Lung (tissue), 12 donors: ENCODE results near the gene RPRD1A. TPM values are rescaled to one million over a fixed set of nuclear protein-coding genes. Genes with fewer than 3 reads are reported as not detected.
"Not testable (repeated sequence)": the region's sequence is repeated elsewhere in the genome, so short reads cannot be mapped to it uniquely, and the experiment has no call there.

Experiments
- ATAC-seq: fragments of 200-7000 bp; cut with Tn5 transposase; one replicate; pipeline ENCODE4 v1.9.1; 2020; ENCODE audit warnings: moderate number of reproducible peaks; ENCODE audit not compliant: insufficient read depth, low FRiP score
- DNase-seq, 3 donors: peaks; one replicate each; pipeline ENCODE4 v3.0.0-alpha.2; 2013 to 2017
- H3K27ac ChIP-seq, 2 donors: one replicate each; pipeline ENCODE4 v1.5.1; 2013; ENCODE audit warnings: mild to moderate bottlenecking in 2 of 2, moderate library complexity in 2 of 2, control low read depth in 1 of 2, inconsistent platforms in 1 of 2, low read depth in 1 of 2, low read length in 1 of 2
- H3K27me3 ChIP-seq, 3 donors: one replicate each; pipeline ENCODE4 v1.5.1; 2013; ENCODE audit warnings: low read length in 2 of 3; ENCODE audit not compliant: control insufficient read depth in 3 of 3, insufficient read depth in 3 of 3
- H3K36me3 ChIP-seq, 4 donors: one replicate each; pipeline ENCODE4 v1.5.1; 2013; ENCODE audit warnings: low read length in 4 of 4, mild to moderate bottlenecking in 1 of 4, moderate library complexity in 1 of 4; ENCODE audit not compliant: control insufficient read depth in 4 of 4, insufficient read depth in 4 of 4
- H3K4me1 ChIP-seq, 5 donors: one replicate each; pipeline ENCODE4 v1.5.1; 2013; ENCODE audit warnings: low read length in 5 of 5, mild to moderate bottlenecking in 2 of 5, moderate library complexity in 1 of 5; ENCODE audit not compliant: control insufficient read depth in 5 of 5, insufficient read depth in 5 of 5
- H3K4me3 ChIP-seq: one replicate; pipeline ENCODE4 v1.5.1; 2013; ENCODE audit warnings: mild to moderate bottlenecking, control low read depth, moderate library complexity
- H3K9ac ChIP-seq, 2 donors: one replicate each; pipeline ENCODE4 v1.5.1; 2013; ENCODE audit warnings: low read length in 2 of 2, control low read depth in 1 of 2; ENCODE audit not compliant: insufficient read depth in 1 of 2
- H3K9me3 ChIP-seq, 4 donors: one replicate each; pipeline ENCODE4 v1.5.1; 2013; ENCODE audit warnings: low read length in 3 of 4, mild to moderate bottlenecking in 1 of 4, moderate library complexity in 1 of 4; ENCODE audit not compliant: control insufficient read depth in 4 of 4, insufficient read depth in 3 of 4
- WGBS, 2 donors: extraction: QIAGEN DNeasy Blood & Tissue Kit; methylation state at CpG; one replicate each; pipeline ENCODE4 v1.1.7; 2013; 5-methylcytosine and 5-hydroxymethylcytosine counted together
- polyA plus RNA-seq, 2 donors: library from polyadenylated mRNA; stranded (reverse); fragments of 200-250 nt; gene quantifications; one replicate each; pipeline ENCODE4 v1.2.1, GENCODE V29; 2013
- total RNA-seq, 2 donors: library from RNA; depleted of rRNA in 1 of 2; stranded (reverse); fragments of >200 nt in 1 of 2; gene quantifications; one replicate each; pipeline ENCODE4 v1.2.1, GENCODE V29; 2014 to 2021
- TF ChIP-seq, protein P1 (sequence below): IDR thresholded peaks from 2 replicates; pipeline ENCODE4 v1.5.1; 2012; ENCODE audit warnings: mild to moderate bottlenecking; ENCODE audit errors: control extremely low read depth, extremely low read depth
- donor health status: control.
- donor health status: control.
- donor health status: Bipolar disorder and iron deficiency.
- donor health status: healthy.
- donor health status: DM: yes; HTN: yes; CAD: no.

The RPRD1A gene
- total and polyA plus RNA-seq, 4 donors = 21.3 to 61.3 (median 30.5) TPM

DNA sequence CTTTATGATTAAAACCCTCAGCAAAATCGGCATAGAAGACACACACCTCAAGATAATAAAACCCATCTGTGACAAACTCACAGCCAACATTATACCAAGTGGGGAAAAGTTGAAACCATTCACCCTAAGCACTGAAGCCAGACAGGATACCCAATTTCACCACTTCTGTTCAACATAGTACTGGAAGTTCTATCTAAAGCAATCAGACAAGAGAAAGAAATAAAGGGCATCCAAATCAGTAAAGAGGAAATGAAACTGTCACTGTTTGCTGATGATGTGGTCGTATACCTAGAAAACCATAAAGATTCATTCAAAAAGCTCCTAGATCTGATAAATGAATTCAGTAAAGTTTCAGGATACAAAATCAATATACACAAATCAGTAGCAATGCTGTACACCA is 16.4 kb upstream of the RPRD1A start:
- H3K9me3 ChIP-seq = peaks cover 0 to 5% (median 0%) of the 10 kb centered on the region in 4 donors
- no peaks in the 10 kb centered on the region for H3K27me3 ChIP-seq
- no peaks in the 10 kb centered on the region for H3K36me3 ChIP-seq
- 70 to 77% methylated on average over 2 of the region's 2 CpGs for WGBS, 2 donors
- no peaks in the 10 kb centered on the region for H3K4me1 ChIP-seq
- no peak overlapping the region for H3K27ac ChIP-seq
- TF ChIP-seq, protein P1, sequence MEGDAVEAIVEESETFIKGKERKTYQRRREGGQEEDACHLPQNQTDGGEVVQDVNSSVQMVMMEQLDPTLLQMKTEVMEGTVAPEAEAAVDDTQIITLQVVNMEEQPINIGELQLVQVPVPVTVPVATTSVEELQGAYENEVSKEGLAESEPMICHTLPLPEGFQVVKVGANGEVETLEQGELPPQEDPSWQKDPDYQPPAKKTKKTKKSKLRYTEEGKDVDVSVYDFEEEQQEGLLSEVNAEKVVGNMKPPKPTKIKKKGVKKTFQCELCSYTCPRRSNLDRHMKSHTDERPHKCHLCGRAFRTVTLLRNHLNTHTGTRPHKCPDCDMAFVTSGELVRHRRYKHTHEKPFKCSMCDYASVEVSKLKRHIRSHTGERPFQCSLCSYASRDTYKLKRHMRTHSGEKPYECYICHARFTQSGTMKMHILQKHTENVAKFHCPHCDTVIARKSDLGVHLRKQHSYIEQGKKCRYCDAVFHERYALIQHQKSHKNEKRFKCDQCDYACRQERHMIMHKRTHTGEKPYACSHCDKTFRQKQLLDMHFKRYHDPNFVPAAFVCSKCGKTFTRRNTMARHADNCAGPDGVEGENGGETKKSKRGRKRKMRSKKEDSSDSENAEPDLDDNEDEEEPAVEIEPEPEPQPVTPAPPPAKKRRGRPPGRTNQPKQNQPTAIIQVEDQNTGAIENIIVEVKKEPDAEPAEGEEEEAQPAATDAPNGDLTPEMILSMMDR = no peak
- ATAC-seq = no peak
- no peak for DNase-seq
- no peak overlapping the region for H3K9ac ChIP-seq
- H3K4me3 ChIP-seq = no peak overlapping the region

DNA sequence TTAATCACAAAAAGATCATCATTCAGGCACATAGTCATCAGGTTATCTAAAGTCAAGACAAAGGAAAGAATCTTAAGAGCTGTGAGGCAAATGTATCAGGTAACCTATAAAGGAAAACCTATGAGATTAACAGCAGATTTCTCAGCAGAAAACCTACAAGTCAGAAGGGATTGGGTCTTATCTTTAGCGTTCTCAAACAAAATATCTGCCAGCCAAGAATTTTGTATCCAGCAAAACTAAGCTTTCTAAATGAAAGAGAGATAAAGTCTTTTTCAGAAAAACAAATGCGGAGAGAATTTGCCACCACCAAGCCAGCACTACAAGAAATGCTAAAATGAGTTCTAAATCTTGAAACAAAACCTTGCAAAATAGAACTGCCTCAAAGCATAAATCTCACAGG is 13.8 kb upstream of the RPRD1A start:
- not testable (repeated sequence) for H3K36me3 ChIP-seq, H3K27me3 ChIP-seq, H3K4me3 ChIP-seq, H3K4me1 ChIP-seq, ATAC-seq, DNase-seq, H3K9me3 ChIP-seq, H3K9ac ChIP-seq, H3K27ac ChIP-seq
- 91 to 96% methylated on average over 2 of the region's 2 CpGs for WGBS, 2 donors

DNA sequence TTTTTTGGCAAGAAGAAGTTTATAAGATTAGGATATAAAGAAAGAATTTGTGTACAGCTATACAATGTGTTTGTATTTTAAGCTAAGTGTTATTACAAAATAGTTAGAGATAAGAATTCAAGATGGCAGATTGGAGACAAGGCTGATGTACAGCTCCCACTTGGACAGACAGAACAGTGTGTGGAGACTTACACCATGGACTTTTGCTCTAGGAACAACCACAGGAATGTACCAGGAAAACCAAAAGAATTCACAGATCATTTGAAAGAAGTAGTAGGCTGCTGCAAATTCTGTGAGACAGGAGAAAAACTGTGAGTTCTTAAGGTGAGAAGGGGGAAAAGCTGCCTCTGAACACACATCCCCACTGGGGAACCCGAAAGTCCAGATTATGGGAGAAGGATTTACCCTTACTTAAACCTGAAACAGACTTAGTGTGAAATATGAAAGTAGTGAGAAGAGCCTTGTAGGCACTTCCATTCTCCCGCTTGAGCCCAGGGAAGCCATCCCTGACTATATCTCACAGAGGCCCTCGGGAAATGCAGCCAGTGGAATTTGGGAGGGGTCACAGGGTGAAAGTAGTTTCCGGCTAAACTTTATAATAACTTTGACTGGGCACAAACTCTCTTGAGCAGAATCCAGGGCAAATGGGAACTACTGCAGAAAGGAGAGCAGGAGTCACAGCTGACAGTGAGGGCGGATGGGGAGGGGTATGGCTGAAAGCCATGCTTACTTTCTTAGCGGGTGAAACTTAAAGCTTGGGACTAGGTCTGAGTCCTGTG is 11.6 kb upstream of the RPRD1A start:
- ATAC-seq (no peak), DNase-seq (no peak)
- TF ChIP-seq, protein P1 = no peak
- 87 to 88% methylated on average over 6 of the region's 6 CpGs for WGBS, 2 donors
- Histone ChIP-seq H3K4me1 (no peaks in the 10 kb centered on the region), H3K4me3 (no peak overlapping the region), H3K9ac (no peak overlapping the region), H3K27ac (no peak overlapping the region), H3K36me3 (no peaks in the 10 kb centered on the region), H3K9me3 (peaks cover 0 to 2% (median 0%) of the 10 kb centered on the region in 4 donors), H3K27me3 (peaks cover 0 to 3% (median 0%) of the 10 kb centered on the region in 3 donors)

DNA sequence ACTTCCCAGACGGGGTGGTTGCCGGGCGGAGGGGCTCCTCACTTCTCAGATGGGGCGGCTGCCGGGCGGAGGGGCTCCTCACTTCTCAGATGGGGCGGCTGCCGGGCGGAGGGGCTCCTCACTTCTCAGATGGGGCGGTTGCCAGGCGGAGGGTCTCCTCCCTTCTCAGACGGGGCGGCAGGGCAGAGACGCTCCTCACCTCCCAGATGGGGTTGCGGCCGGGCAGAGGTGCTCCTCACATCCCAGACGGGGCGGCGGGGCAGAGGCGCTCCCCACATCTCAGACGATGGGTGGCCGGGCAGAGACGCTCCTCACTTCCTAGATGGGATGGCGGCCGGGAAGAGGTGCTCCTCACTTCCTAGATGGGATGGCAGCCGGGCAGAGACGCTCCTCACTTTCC is 10.4 kb upstream of the RPRD1A start:
- not testable (repeated sequence) for H3K36me3 ChIP-seq

More for the DNA sequence above, 10.4 kb upstream of the RPRD1A start:
- not testable (repeated sequence) for ATAC-seq, H3K27ac ChIP-seq, H3K9me3 ChIP-seq, DNase-seq, H3K27me3 ChIP-seq, H3K4me3 ChIP-seq, H3K9ac ChIP-seq, H3K4me1 ChIP-seq
- WGBS, 2 donors = 94 to 98% methylated on average over 7 to 23 of the region's 27 CpGs
